ENCODE measurements around the gene UTF1.

GRCh38 chr10:133231244-133231945 lies 1.4 kb downstream of the UTF1 start:
- TF ChIP-seq EZH2phosphoT487 (IDR thresholded peaks at IDR 0.05; ENCODE audit: borderline replicate concordance, low read depth, low read length) (no peak), CTCF (conservative IDR thresholded peaks at IDR 0.05; ENCODE audit: low read length) (no peak)

All from OCI-LY7 (cell line).